ENCODE measurements around the gene RTCA. TPM values are rescaled to one million over a fixed set of nuclear protein-coding genes. Genes with fewer than 3 reads are reported as not detected.

The RTCA gene
- total and polyA plus RNA-seq, 11 donors: 21.3 to 54.6 (median 36.3) TPM

DNA sequence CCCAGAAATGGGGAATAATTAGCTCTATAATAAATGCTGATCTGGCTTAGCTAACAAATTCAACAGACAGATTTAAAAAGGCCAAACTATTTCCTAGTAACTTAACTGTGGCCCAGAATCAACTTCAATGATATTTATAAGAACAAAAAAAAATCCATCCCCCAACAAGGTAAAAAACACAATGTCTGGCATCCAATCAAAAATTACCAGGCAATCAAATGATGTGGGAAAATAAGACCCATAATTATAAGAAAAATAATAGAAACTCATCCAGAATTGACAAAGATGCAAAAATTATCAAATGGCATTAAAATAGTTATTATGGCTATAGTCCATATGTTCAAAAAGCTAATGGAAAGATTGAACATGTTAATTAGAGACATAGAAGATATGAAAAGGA, 43.8 kb downstream of the RTCA start:
- Histone ChIP-seq H3K27me3 (no peaks in the 10 kb centered on the region), H3K4me1 (peaks cover 0 to 4% (median 0%) of the 10 kb centered on the region in 12 donors), H3K9me3 (peaks cover 0 to 10% (median 0%) of the 10 kb centered on the region in 12 donors), H3K4me3 (no peak overlapping the region), H3K36me3 (no peaks in the 10 kb centered on the region), H3K27ac (no peak overlapping the region)
- TF ChIP-seq, protein P1, sequence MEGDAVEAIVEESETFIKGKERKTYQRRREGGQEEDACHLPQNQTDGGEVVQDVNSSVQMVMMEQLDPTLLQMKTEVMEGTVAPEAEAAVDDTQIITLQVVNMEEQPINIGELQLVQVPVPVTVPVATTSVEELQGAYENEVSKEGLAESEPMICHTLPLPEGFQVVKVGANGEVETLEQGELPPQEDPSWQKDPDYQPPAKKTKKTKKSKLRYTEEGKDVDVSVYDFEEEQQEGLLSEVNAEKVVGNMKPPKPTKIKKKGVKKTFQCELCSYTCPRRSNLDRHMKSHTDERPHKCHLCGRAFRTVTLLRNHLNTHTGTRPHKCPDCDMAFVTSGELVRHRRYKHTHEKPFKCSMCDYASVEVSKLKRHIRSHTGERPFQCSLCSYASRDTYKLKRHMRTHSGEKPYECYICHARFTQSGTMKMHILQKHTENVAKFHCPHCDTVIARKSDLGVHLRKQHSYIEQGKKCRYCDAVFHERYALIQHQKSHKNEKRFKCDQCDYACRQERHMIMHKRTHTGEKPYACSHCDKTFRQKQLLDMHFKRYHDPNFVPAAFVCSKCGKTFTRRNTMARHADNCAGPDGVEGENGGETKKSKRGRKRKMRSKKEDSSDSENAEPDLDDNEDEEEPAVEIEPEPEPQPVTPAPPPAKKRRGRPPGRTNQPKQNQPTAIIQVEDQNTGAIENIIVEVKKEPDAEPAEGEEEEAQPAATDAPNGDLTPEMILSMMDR (IDR thresholded peaks at IDR 0.05): no peak
- TF ChIP-seq POLR2A (IDR thresholded peaks at IDR 0.05): no peak
- intact Hi-C loops (cut with DNase I): no loop called here
- DNase-seq (no peak), ATAC-seq (no peak)

DNA sequence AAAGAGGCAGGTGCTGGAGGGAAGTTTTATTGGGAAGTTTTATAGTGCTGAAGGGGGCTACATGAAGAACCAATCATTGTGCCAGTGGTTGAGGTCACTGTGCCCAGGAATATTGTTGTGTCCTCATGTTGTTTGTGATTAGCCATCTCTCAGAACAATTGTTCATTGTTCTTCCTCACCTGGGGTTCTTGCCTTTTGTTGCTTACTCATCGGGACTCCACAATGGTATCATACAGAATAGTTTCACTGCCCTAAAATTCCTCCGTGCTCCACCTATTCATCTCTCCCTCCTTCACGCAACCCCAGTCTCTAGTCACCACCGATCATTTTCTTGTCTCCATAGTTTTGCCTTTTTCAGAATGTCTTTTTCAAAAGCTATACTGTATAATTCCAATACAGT, 47.4 kb downstream of the RTCA start:
- DNase-seq (no peak), ATAC-seq (no peak)
- TF ChIP-seq, protein P1 (IDR thresholded peaks at IDR 0.05): no peak
- no peak for TF ChIP-seq POLR2A (IDR thresholded peaks at IDR 0.05)
- Histone ChIP-seq H3K27ac (no peak overlapping the region), H3K9me3 (peaks cover 0 to 31% (median 6%) of the 10 kb centered on the region in 12 donors), H3K4me1 (peaks cover 0 to 4% (median 0%) of the 10 kb centered on the region in 12 donors), H3K4me3 (no peak overlapping the region), H3K36me3 (no peaks in the 10 kb centered on the region), H3K27me3 (no peaks in the 10 kb centered on the region)
- WGBS, 4 donors: 79 to 86% (median 83%) methylated on average over 4 of the region's 4 CpGs
- intact Hi-C loops (cut with DNase I): no loop called here

DNA sequence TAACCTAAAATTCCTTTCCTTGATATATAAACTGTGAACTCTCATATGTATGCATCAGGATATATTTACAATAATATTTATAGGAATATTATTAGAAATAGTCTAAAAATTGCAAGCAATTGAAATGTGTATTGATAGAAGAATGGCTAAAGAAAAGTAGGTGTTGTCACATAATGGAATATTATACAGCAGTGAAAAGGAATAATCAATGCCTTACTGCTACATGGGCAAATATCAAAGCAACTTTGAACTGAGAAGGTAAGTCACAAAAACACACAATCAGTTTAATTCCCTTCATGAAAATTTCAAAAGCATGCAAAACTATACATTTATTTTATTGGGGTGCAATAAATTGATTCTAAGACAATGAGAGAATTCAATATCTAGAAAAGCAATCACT, 50.6 kb downstream of the RTCA start:
- H3K36me3 ChIP-seq: no peaks in the 10 kb centered on the region
- no peaks in the 10 kb centered on the region for H3K27me3 ChIP-seq
- peaks cover 0 to 39% (median 7%) of the 10 kb centered on the region in 12 donors for H3K9me3 ChIP-seq
- no peak for ATAC-seq
- H3K4me1 ChIP-seq: peaks cover 0 to 4% (median 0%) of the 10 kb centered on the region in 12 donors
- DNase-seq: no peak
- no peak for TF ChIP-seq POLR2A (IDR thresholded peaks at IDR 0.05)
- H3K4me3 ChIP-seq: no peak overlapping the region
- intact Hi-C loops (cut with DNase I): no loop called here
- H3K27ac ChIP-seq: no peak overlapping the region

DNA sequence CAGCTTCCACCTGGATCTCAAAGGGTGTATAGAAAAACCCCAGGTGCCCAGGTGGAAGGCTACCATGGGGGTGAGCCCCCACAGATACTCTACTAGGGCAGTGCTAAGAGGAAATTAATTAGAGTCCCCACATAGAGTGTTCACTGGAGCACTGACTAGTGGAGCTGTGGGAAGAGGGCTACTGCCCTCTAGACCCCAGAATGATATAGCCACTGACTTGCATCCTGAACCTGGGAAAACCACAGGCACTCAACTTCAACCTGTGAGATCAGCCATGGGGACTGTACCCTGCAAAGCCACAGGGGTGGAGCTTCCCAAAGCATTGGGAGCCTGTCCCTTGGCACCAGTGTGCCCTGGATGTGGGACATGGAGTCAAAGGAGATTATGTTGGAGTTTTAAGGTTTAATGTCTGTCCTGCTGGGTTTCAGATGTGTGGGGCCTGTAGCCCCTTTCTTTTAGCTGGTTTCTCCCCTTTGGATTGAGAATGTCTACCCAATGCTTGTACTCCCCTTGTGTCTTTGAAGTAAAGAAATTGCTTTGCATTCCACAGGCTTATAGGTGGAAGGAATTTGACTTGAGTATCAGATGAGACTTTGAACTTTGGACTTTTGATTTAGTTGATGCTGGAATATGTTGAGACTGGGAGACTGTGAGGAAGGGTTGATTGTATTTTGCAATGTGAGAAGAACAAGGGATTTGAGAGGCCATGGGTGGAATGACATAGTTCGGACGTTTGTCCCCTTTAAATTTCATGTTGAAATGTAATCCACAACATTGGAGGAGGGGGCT, 54.5 kb downstream of the RTCA start:
- Histone ChIP-seq H3K9me3 (peaks cover 0 to 39% (median 7%) of the 10 kb centered on the region in 12 donors), H3K4me1 (peaks cover 0 to 12% (median 0%) of the 10 kb centered on the region in 12 donors), H3K27me3 (no peaks in the 10 kb centered on the region), H3K27ac (no peak overlapping the region), H3K4me3 (no peak overlapping the region), H3K36me3 (no peaks in the 10 kb centered on the region)
- no peak for DNase-seq
- WGBS, 4 donors: 85 to 93% (median 89%) methylated on average over 2 of the region's 2 CpGs
- intact Hi-C loops (cut with DNase I): no loop called here
- TF ChIP-seq, protein P1 (IDR thresholded peaks at IDR 0.05): no peak
- no peak for TF ChIP-seq POLR2A (IDR thresholded peaks at IDR 0.05)
- no peak for ATAC-seq

Data from heart left ventricle (tissue), 16 donors.